GM12873 (cell line): ENCODE measurements around the gene PSMA8.

Source experiments
- TF ChIP-seq, protein P1 (sequence below): IDR thresholded peaks from 2 replicates; pipeline ENCODE4 v1.5.1; 2012; ENCODE audit warnings: low read depth, mild to moderate bottlenecking, moderate library complexity, low read length, control low read depth; ENCODE audit not compliant: insufficient read depth; ENCODE audit errors: missing control alignments

Gene PSMA8

DNA sequence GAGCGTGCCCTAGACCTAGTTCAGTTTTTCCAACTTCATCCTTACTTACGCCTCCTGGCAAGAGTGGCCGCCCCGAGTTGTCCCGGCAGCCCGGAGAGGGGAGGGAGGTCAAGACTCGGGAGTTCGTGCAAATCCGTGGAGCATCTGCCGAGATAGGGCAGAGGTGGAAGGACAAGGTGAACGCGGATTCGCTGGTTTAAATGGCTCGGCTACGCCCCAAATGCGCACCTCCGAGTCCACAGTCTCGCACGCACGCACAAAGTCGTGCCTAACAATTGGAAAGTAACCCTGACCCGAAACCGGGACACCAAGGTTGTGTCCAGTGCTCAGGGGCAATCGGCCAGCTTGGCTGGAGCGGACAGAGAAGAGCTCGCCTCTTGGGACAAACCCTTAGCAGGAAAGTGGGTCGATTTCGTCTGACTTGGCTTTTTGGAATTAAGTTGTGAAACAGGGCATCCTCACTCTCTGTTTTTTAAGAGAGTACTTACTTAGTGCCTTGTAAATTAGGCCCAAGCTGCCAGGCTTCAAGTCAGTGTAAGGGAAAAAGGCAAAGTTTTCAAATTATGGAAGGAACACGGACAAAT lies 42.5 kb upstream of the PSMA8 start:
- TF ChIP-seq, protein P1, sequence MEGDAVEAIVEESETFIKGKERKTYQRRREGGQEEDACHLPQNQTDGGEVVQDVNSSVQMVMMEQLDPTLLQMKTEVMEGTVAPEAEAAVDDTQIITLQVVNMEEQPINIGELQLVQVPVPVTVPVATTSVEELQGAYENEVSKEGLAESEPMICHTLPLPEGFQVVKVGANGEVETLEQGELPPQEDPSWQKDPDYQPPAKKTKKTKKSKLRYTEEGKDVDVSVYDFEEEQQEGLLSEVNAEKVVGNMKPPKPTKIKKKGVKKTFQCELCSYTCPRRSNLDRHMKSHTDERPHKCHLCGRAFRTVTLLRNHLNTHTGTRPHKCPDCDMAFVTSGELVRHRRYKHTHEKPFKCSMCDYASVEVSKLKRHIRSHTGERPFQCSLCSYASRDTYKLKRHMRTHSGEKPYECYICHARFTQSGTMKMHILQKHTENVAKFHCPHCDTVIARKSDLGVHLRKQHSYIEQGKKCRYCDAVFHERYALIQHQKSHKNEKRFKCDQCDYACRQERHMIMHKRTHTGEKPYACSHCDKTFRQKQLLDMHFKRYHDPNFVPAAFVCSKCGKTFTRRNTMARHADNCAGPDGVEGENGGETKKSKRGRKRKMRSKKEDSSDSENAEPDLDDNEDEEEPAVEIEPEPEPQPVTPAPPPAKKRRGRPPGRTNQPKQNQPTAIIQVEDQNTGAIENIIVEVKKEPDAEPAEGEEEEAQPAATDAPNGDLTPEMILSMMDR = no peak

DNA sequence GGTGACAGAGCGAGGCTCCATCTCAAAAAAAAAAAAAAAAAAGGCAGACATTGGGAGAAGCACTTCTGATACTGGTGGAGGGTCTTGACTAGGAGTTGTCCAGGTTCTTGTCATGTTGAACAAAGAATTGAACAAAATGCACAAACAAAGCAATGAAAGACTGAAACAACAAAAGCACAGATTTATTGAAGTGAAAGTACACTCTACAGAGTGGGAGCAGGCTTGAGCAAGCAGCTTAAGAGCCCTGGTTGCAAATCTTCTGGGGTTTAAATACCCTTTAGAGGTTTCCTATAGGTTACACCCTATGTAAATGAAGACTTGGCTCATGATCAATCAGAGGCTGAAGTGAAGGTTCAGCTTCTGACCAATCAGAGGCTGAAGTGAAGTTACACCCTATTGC lies 36.8 kb upstream of the PSMA8 start:
- TF ChIP-seq, protein P1 = no peak

DNA sequence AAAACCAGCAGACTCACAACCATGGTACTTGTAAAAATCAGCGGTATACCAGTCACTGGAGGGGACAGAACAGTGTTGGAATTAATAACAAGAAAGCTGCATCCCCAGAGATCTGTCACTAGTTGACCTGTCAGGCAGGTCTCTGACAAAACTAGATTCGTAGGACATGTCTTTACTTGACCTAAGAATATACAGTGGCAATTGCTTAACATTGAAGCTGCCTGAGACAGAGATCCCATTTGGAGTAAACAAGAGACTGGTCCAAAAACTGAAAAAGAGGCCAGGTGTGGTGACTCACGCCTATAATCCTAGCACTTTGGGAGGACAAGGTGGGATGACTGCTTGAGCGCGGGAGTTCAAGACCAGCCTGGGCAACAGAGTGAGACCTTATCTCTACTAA lies 36.1 kb upstream of the PSMA8 start:
- TF ChIP-seq, protein P1 = no peak

DNA sequence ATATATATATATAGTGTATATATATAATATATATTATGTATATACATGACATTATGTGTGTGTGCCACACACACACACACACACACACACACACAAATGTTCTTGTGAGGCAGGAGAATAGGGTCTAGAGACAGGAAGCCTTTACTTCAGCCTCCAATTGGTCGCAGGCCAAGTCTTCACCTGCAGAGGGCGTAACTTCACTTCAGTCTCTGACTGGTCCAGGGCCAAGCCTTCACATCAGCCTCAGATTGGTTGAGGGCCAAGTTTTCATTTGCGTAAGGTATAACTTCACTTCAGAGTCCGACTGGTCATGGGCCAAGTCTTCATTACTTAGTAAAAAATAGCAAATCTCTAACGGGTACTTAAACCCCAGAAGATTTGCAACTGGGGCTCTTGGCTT lies 30.1 kb upstream of the PSMA8 start:
- TF ChIP-seq, protein P1 = peak; percentile 45

DNA sequence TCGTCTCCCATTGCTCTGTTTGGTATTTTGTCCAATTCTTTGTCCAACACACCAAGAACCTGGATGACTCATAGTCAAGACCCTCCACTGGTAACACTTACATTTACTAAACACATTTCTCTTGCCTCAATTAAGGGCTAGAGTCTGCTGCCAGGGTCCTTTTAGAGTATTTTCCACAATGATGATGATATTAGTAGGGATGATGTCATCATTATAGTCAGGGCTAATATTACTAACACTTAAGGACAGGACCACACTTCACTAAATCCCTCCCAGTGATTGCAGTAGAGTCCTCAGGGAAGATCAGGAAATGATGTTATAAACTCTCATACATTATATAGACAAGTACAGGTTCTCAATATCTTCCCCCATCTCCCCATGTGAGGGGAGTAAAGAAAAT lies 29.6 kb upstream of the PSMA8 start:
- TF ChIP-seq, protein P1 = no peak

DNA sequence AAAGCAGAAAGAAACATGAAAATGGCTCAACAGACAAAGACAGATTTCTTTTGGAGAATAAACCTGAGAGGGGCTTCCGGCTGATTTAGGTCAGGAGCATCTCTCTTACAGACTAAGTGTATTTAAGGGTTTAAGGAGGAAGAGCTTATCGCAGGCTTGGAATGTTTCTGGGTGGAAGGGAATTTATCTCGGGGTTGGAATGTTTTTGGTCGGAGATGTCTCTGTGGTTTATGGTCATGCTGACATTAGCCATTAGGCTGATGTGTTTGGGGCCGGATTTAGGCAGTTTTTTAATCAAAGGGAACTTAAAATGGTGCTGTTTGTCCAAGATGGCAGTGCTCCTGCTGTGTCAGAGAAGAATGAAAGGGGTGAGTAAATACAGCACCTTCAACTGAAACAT lies 14.4 kb upstream of the PSMA8 start:
- TF ChIP-seq, protein P1 = no peak

DNA sequence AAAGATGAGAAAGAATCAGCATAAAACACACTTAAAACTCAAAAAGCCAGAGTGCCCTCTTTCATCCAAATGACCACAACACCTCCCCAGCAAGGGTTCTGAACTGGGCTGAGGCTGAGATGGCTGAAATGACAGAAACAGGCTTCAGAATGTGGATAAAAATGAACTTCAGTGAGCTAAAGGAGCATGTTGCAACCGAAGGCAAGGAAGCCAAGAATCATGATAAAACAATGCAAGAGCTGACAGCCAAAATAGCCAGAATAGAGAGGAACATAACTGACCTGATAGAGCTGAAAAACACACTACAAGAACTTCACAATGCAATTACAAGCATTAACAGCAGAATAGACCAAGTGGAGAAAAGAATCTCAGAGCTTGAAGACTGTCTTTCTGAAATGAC lies 12.2 kb upstream of the PSMA8 start:
- TF ChIP-seq, protein P1 = no peak
